Right lung (tissue), 5 donors: Measurements from ENCODE around the gene PHEX. TPM values are rescaled to one million over a fixed set of nuclear protein-coding genes. Genes with fewer than 3 reads are reported as not detected.
A peak's percentile ranks its signal among the peaks of the same experiment; 100 is the strongest.

Source experiments
- DNase-seq, 2 donors: peaks; one replicate each; pipeline ENCODE4 v3.0.0-alpha.2; 2013
- polyA plus RNA-seq, 5 donors: library from polyadenylated mRNA; unstranded; fragments of 120-200 nt; gene quantifications; one replicate each; pipeline versions ENCODE4 v1.2.1 to v1.2.3, GENCODE V29; 2013; ENCODE audit warnings: inconsistent platforms in 1 of 5, low replicate concordance in 1 of 5; ENCODE audit not compliant: insufficient read length in 5 of 5, insufficient read depth in 1 of 5

PHEX gene
- polyA plus RNA-seq, 5 donors, result 7.5 to 22.3 (median 10.5) TPM

DNA sequence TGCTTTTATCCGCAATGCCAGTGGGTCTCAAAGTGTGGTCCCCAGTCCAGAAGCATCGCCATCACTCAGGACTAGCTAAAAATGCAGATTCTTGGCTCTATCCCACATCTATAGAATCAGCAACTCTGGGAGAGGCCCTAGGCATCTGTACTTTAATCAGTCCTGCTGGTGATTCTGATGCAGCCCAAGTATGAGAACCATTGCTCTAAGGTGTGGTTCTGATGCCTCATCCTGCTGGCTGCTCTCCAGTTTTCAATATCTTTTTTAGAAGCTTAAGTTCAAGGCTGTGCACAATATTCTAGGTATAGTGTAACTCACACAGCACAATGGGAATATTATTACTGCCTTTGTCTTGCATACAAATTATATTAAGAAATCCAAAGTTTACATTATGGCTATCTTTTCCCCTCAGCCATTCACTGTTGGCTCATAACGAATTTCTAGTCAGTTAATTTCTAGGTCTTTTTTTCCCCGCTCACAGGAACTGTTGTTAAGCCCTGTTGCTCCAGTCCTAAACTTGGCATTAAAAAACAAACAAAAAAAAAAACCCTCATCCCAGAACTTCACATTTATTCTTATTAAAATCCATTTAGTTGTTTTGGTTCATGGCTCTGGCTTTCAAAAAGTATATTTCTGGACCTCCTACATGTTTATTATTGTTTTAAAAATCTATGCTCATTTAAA, 109.1 kb downstream of the PHEX start:
- no peak for DNase-seq

GRCh38 chrX:22147214-22147613, 115.1 kb downstream of the PHEX start:
- DNase-seq, result no peak

DNA sequence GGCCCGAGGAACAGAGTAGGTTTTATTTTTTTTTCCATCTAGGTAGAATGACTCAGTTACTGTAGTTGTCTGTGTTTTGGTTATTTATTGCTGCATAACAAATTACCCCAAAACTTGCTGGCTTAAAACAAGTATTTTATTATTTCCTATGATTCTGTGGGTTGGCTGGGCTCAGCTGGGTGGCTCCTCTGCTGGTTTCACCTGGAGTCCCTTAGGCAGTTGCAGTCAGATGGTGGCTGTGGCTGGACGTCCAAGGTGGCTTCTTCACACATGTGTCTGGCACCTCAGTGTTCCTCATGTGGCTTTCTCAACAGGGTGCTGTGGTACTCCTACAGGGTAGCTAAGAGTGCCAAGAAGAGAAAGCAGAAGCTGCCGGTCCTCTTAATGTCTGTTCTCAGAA, 115.8 kb downstream of the PHEX start:
- no peak for DNase-seq

DNA sequence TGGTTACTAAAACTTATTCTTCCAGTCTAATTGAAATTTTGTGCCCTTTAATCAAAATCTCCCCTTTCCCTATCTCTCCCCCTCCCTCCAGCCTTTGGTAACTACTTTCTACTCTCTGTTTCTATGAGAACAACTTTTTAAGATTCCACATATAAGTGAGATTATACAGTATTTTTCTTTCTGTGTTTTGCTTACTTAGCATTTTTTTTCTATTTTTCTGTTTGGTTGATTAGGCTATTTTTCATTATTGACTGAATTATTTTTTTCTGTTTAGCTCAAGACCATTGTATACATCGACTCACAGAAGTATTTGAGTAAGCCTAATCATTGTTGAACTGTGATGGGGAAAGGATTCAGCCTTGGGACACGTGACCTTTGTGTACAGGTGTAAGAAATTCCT, 116.4 kb downstream of the PHEX start:
- no peak for DNase-seq

GRCh38 chrX:22150371-22150770, 118.2 kb downstream of the PHEX start:
- no peak for DNase-seq

DNA sequence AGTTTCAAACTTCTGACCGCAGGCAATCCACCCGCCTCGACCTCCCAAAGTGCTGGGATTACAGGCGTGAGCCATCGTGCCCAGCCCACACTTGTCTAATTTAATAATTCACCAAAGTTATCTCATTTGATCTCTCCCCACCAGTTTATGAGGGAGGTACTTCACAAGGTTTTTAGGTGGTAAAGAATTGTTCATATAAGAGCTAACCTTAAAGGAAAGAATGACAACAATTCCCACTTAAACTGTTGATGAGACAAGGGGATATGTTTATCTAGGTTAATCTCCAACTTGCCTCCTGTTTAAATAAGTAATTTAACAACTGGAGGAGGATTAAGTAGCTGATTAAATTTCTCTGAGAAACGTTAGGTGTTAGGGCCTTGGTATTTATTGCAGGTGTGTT, 123.0 kb downstream of the PHEX start:
- no peak for DNase-seq

- DNase-seq, result no peak
Measured at GRCh38 chrX:22159071-22159470, 126.9 kb downstream of the PHEX start.

- DNase-seq, result no peak
Measured at GRCh38 chrX:22163326-22163725, 131.2 kb downstream of the PHEX start.

GRCh38 chrX:22164770-22165388, 132.8 kb downstream of the PHEX start:
- DNase-seq, result no peak

DNA sequence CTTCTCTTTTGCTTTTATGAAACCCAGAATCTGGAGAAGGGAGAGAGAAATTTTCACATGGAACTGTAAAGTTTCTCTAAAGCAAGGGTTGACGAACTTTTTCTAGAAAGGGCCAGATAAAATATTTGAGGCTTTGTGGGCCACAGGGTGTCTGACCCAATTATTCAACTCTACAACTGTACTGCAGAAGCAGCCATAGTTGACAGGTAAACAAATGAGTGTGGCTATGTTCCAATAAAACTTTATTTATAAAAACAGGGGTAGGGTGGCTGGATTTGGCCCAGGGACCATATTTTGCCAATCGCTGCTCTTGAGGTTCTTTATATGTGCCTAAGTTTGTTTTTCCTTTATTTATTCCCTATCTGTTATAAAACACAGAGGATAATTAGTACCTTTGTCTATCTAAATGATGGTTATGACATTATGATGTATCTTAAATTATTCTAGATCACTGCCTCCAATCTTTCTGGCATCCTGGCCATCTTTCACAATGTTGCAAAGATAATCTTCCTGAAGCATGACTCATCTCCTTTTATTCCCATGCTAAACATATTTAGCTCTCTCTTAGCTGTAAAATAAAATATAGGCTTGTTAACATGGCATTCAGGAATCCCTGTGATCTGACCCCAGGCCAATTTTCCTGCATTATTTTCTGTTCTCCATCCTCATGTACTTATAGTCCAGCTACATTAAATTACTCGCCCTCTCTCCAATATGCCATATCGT, 133.8 kb downstream of the PHEX start:
- DNase-seq, result no peak

- no peak for DNase-seq
Measured at GRCh38 chrX:22171287-22172060, 139.3 kb downstream of the PHEX start.

GRCh38 chrX:22173966-22174365, 141.8 kb downstream of the PHEX start:
- no peak for DNase-seq

DNA sequence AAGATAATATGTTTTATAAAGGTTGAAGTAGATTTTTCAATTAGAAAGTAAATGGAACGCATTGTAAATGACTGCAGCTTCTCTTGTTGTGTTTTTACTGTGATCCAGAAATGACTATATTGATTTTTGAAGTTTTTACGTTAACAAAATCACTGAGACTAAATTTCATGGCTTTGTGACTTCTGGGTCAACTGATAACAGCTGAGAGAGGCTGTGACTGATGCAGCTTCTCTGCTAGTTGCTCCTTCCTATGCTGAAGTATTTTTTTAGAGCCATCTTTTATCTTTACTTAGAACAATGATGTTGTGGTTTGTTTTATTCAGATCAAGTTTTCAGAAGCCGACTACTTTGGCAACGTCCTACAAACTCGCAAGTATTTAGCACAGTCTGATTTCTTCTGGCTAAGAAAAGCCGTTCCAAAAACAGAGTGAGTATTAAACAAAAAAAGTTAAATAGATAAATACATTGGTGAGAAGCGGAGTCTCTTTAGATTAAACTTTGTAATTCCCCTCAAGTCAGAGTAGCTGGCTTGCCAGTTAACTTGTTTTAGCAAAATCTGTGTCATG, 145.9 kb downstream of the PHEX start:
- DNase-seq, result peak; percentile 34 to 35

- DNase-seq, result no peak
Measured at GRCh38 chrX:22184096-22184495, 152.0 kb downstream of the PHEX start.

DNA sequence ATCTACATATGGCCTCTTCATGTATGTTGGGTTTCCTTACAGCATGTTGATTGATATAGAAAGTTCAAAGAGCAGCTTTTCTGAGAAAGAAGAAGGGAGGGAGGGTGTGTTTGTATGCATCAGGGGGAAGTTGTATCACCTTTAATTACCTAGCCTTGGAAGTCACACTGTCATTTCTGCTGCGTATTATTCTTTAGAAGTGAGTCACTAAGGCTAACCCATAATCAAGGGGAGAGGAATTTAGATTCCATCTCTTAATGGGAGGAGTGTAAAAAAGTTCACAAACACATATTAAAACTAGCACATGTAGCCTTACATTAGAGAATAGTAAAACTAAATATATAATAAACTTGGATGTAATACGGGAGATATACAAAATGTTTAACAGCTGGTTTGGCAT, 154.0 kb downstream of the PHEX start:
- DNase-seq, result no peak

- DNase-seq, result peak; percentile 19 to 36
Measured at GRCh38 chrX:22192419-22193060, 160.4 kb downstream of the PHEX start.

DNA sequence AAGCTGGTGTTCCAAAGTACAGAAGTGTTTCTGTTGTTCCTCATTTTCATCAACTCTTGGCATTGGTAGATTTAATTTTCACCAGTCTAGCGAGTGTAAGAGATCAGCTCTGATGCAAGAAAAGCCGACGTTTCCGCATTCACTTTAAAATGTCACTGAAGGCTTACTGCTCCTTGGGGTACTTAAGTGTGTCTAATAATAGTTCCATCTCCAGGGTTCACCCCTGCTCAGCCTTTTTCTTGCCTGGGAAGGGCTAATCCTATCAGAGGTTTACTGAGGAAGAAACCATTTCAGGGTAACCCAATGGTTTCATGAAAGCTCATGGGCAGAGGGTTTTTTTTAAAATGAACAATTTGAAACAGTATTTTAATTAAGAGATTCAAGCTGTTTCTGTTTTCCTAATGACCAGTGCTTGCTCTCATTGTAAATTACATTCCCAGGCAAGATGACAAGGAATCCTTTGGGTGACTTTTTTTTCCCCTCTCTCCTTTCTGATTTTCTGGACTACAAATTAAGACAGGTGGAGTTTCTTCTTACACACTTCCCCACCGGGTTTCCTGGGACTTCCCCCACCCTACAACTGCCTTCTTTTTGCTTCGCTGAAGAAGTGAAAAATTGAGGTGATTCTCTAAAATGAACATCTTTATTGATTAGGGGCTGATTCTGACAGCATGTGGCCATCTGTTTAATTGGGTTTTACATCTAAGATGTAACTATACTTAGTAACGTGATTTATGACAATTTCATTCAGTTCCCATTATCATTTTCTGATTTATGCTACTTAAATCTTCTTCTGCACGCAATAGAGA, 161.9 kb downstream of the PHEX start:
- DNase-seq, result no peak

GRCh38 chrX:22194660-22194945, 162.5 kb downstream of the PHEX start:
- no peak for DNase-seq

GRCh38 chrX:22196149-22196548, 164.0 kb downstream of the PHEX start:
- DNase-seq, result no peak

GRCh38 chrX:22202251-22202650, 170.1 kb downstream of the PHEX start:
- no peak for DNase-seq

- DNase-seq, result no peak
Measured at GRCh38 chrX:22203186-22203585, 171.1 kb downstream of the PHEX start.
